Measurements from ENCODE around the gene MID2.
"Not testable (repeated sequence)": the region's sequence is repeated elsewhere in the genome, so short reads cannot be mapped to it uniquely, and the experiment has no call there.

The MID2 gene

GRCh38 chrX:107955337-107955736 lies 129.7 kb downstream of the MID2 start:
- DNase-seq (ENCODE audit: low spot score): not testable (repeated sequence)

GRCh38 chrX:107968623-107969022 lies 143.0 kb downstream of the MID2 start:
- no peak for DNase-seq (ENCODE audit: low spot score)

DNA sequence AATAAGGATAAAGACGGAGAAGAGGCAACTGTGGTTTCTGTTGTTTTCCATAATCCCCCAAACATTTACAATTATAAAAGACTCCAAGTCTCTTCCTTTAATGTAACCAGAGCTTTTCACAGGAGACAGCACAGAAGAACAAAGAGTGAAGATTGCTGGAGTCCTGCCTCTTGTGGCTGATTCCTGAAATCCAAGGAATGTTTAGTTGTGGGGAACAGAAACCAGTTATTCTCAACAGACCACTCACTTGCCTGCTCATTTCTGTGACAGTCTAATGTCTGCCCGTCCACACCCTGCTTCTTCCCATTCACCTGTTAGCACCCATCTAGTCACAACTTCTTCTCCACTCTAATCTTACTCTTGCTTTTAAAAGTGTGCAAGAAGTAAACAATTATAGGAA lies 144.4 kb downstream of the MID2 start:
- no peak for DNase-seq (ENCODE audit: low spot score)

DNA sequence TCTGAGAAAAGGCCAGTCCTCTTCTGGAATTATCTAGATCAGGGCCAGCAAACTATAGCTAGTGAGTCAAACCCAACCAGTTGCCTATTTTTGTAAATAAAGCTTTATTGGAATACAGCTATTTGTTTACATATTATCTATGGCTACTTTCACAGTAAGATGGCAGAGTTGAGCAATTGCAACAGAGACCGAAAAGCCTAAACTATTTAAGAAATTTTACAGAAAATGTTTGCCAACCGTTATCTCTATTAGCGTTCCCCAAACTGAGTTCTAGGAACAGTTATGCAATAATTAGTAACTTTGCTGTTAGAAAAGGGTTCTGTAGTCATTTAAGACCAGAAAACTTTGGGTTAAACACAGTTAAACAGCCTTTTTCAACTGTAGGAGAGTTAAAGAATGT lies 146.0 kb downstream of the MID2 start:
- no peak for DNase-seq (ENCODE audit: low spot score)

Data from CD4-positive, alpha-beta T cell treated with Interleukin-6 at 100 ng/mL for 8 hours (primary cell).